CD4-positive, alpha-beta T cell (primary cell): ENCODE measurements around the gene ANKRD1. TPM values are rescaled to one million over a fixed set of nuclear protein-coding genes. Genes with fewer than 3 reads are reported as not detected.

Experiments
- ATAC-seq: fragments of 200-7000 bp; cut with Tn5 transposase; one replicate; pipeline ENCODE4 v1.10.0; 2022; ENCODE audit warnings: mild to moderate bottlenecking; ENCODE audit not compliant: poor library complexity
- CTCF ChIA-PET: fragments of 350-600 bp; sonication (Branson Sonifier 250); formaldehyde crosslinking; loops from one replicate; lab custom pipeline; 2021; ENCODE audit warnings: antibody characterized with exemption, inconsistent platforms; lab: Charles Lee
- POLR2A ChIA-PET: fragments of 350-600 bp; sonication (Branson Sonifier 250); formaldehyde crosslinking; loops from one replicate; lab custom pipeline; 2021; ENCODE audit warnings: antibody characterized with exemption, inconsistent platforms; lab: Charles Lee
- DNase-seq, 14 experiments: peaks; one replicate each; pipeline ENCODE4 v3.0.0-alpha.2; 2013 to 2020; ENCODE audit warnings: mixed read lengths in 2 of 14
- H3K27ac ChIP-seq, 2 donors: one replicate each; pipeline versions ENCODE4 v1.5.1 to v1.7.0; 2013; ENCODE audit warnings: low read length in 2 of 2, low read depth in 1 of 2, mild to moderate bottlenecking in 1 of 2
- H3K27me3 ChIP-seq, 2 experiments: 1 replicate in 1 of 2; 2 replicates in 1 of 2; pipeline versions ENCODE4 v1.6.1 to v1.7.0; 2013; ENCODE audit warnings: low read length in 2 of 2, control low read depth in 1 of 2, mild to moderate bottlenecking in 1 of 2, moderate library complexity in 1 of 2; ENCODE audit not compliant: insufficient read depth in 2 of 2, control insufficient read depth in 1 of 2
- H3K36me3 ChIP-seq: one replicate; pipeline ENCODE4 v1.6.1; 2013; ENCODE audit warnings: low read length, control low read depth; ENCODE audit not compliant: insufficient read depth
- H3K4me1 ChIP-seq: one replicate; pipeline ENCODE4 v1.6.1; 2013; ENCODE audit warnings: low read length, control low read depth; ENCODE audit not compliant: insufficient read depth
- H3K4me3 ChIP-seq: one replicate; pipeline ENCODE4 v1.5.1; 2013; ENCODE audit warnings: mild to moderate bottlenecking, low read length, moderate library complexity
- H3K9me3 ChIP-seq, 2 experiments: 1 replicate in 1 of 2; 2 replicates in 1 of 2; pipeline versions ENCODE4 v1.6.1 to v1.7.0; 2013; ENCODE audit warnings: low read length in 2 of 2, mild to moderate bottlenecking in 2 of 2, control low read depth in 1 of 2, moderate library complexity in 1 of 2; ENCODE audit not compliant: control insufficient read depth in 1 of 2, insufficient read depth in 1 of 2
- H3K27ac Mint-ChIP-seq: one replicate; pipeline ENCODE4 v1.8.0; 2020; ENCODE audit warnings: mixed read lengths
- H3K27me3 Mint-ChIP-seq: one replicate; pipeline ENCODE4 v1.8.0; 2021; ENCODE audit warnings: mixed read lengths
- H3K36me3 Mint-ChIP-seq: one replicate; pipeline ENCODE4 v1.8.0; 2021; ENCODE audit warnings: low read depth, mixed read lengths
- H3K4me1 Mint-ChIP-seq: one replicate; pipeline ENCODE4 v1.8.0; 2021; ENCODE audit warnings: low read depth, mixed read lengths
- H3K4me3 Mint-ChIP-seq: one replicate; pipeline ENCODE4 v1.8.0; 2020; ENCODE audit warnings: mild to moderate bottlenecking, mixed read lengths
- H3K9me3 Mint-ChIP-seq: one replicate; pipeline ENCODE4 v1.8.0; 2020; ENCODE audit warnings: mixed read lengths
- intact Hi-C, 2 experiments: fragments of 100-400 bp; cut with DNase I in 1 of 2; cut with micrococcal nuclease in 1 of 2; formaldehyde crosslinking; loops; one replicate each; pipeline versions ENCODE4 v1.15.1 to v1.9.0; 2023 to 2025; cut with DNase I, micrococcal nuclease
- total RNA-seq, 174 experiments: library from RNA in 2 of 174; stranded (reverse) in 2 of 174; gene quantifications; one replicate each; pipeline ENCODE4 v1.2.3 and lab custom pipeline; 2021 to 2026
- TF ChIP-seq, protein P1 (sequence below): fragments of 200-600 bp; IDR thresholded peaks from one replicate; pipeline ENCODE4 v1.8.0; 2022; ENCODE audit warnings: antibody characterized with exemption, mild to moderate bottlenecking

The ANKRD1 gene
- total RNA-seq, 2 experiments from 2014 or later = not detected

GRCh38 chr10:90879062-90879461 lies 41.8 kb downstream of the ANKRD1 start:
- CTCF ChIA-PET = interaction anchor here (0.6 to 1.8 kb wide), 7 partner anchors 10 to 756 kb away, joined by 3 to 8 read pairs (median 3); no protein-coding TSS in a partner anchor
- Mint-ChIP-seq H3K4me1 (peaks cover 4% of the 10 kb centered on the region), H3K27me3 (no peaks in the 10 kb centered on the region), H3K4me3 (no peak overlapping the region), H3K36me3 (peaks cover 83% of the 10 kb centered on the region), H3K27ac (no peak overlapping the region), H3K9me3 (no peaks in the 10 kb centered on the region)
- Histone ChIP-seq H3K27ac (no peak overlapping the region), H3K36me3 (peaks cover 56% of the 10 kb centered on the region), H3K4me3 (no peak overlapping the region), H3K9me3 (no peaks in the 10 kb centered on the region), H3K27me3 (no peaks in the 10 kb centered on the region), H3K4me1 (no peaks in the 10 kb centered on the region)
- intact Hi-C loops = loop anchor here (10.0 kb wide), 6 partner anchors 346 to 1416 kb away; partner anchors contain the start of genes BTAF1 (in 2 of the 2), CPEB3 (in 1 of the 2), KIF20B (in 1 of the 2) and MARCHF5 (in 1 of the 2)
- no peak for DNase-seq
- POLR2A ChIA-PET = interaction anchor here (0.6 to 1.9 kb wide), 3 partner anchors 7 to 155 kb away, joined by 4 to 7 read pairs (median 5); partner anchors contain the start of gene RPP30
- no peak for ATAC-seq
- TF ChIP-seq, protein P1, sequence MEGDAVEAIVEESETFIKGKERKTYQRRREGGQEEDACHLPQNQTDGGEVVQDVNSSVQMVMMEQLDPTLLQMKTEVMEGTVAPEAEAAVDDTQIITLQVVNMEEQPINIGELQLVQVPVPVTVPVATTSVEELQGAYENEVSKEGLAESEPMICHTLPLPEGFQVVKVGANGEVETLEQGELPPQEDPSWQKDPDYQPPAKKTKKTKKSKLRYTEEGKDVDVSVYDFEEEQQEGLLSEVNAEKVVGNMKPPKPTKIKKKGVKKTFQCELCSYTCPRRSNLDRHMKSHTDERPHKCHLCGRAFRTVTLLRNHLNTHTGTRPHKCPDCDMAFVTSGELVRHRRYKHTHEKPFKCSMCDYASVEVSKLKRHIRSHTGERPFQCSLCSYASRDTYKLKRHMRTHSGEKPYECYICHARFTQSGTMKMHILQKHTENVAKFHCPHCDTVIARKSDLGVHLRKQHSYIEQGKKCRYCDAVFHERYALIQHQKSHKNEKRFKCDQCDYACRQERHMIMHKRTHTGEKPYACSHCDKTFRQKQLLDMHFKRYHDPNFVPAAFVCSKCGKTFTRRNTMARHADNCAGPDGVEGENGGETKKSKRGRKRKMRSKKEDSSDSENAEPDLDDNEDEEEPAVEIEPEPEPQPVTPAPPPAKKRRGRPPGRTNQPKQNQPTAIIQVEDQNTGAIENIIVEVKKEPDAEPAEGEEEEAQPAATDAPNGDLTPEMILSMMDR = no peak

DNA sequence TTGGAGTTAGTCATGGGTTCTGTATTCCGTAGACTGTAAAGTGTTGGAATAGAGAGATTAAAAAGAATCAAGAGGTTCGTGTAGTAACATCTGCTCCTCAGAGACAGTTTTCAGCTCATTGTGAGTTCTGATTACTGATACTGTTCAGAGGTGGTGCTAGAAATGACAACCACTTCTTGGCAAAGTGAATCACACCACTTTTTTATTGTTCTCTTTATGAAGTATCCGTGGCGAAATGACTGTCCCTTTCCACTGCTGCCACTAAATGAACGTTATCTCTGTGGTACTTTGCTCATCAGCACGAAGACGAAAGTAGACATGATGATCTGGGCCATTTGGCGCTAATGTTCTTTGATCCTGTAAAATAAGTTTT lies 48.3 kb downstream of the ANKRD1 start:
- ChIA-PET CTCF (interaction anchor here (2.3 kb wide), 1 partner anchor 10 kb away, joined by 8 read pairs; no protein-coding TSS in a partner anchor), POLR2A (interaction anchor here (0.6 to 1.8 kb wide), 6 partner anchors 7 to 1171 kb away, joined by 3 to 7 read pairs (median 4); partner anchors contain the start of gene KIF20B)
- Histone ChIP-seq H3K9me3 (no peaks in the 10 kb centered on the region), H3K4me1 (peaks cover 16% of the 10 kb centered on the region), H3K36me3 (peaks cover 22% of the 10 kb centered on the region), H3K27ac (no peak overlapping the region), H3K27me3 (peaks cover 0 to 19% of the 10 kb centered on the region in 2 experiments), H3K4me3 (peak overlapping the region; percentile 95)
- intact Hi-C loops = loop anchor here (5.0 to 10.0 kb wide), 7 partner anchors 290 to 1422 kb away; partner anchors contain the start of genes BTAF1 (in 2 of the 2), CPEB3 (in 1 of the 2), KIF20B (in 1 of the 2) and MARCHF5 (in 1 of the 2)
- Mint-ChIP-seq H3K9me3 (no peaks in the 10 kb centered on the region), H3K27me3 (peaks cover 27% of the 10 kb centered on the region), H3K4me1 (peaks cover 38% of the 10 kb centered on the region), H3K36me3 (peaks cover 38% of the 10 kb centered on the region), H3K27ac (peak overlapping the region; percentile 84), H3K4me3 (peak overlapping the region; percentile 96)
- no peak for DNase-seq
- no peak for ATAC-seq
- TF ChIP-seq, protein P1 = no peak

DNA sequence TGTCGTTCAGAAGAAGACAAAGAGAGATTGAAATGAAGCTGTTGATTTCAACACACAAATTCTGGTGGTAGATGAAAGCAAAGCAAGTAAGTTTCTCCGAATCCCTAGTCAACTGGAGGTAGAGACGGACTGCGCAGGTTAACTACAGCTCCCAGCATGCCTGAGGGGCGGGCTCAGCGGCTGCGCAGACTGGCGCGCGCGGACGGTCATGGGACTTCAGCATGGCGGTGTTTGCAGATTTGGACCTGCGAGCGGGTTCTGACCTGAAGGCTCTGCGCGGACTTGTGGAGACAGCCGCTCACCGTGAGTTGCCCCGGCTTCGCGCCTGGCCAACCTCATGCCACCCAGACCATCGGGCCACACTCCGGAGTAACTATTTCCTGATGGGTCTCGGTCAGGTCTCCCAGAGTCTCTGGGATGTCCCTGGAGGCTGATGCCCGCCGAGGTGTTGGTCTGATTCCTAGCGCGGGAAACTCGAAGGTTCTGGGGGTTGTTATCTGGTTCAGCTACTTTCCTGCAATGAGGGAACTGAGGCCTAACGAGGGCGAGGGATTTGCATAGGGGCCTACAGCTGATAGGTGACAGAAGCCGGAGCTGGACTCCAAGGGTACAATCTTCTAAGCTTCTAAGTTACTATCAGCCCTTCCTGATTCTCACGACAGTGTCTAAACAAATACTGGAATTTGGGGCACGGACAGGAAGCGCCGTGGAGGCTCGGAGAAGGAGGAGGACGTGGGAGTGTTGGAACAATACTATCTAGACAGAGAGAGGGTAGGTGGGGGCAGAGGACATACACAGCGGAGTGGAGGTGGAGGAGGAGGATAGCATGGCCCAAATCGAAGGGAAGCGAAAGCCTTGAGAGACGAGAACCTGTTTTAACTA lies 48.9 kb downstream of the ANKRD1 start, which contains the start of gene RPP30:
TSS of gene RPP30 (plus strand) at position 209 of the 882 bp plus-strand sequence. CDS start at position 222, 13 bp downstream.
- peak within 1 kb of the TSS; percentile 31 to 46 for H3K27ac ChIP-seq
- peaks cover 16% of the 10 kb centered on the region for H3K36me3 ChIP-seq
- H3K27me3 ChIP-seq = peaks cover 0 to 22% of the 10 kb centered on the region in 2 experiments
- CTCF ChIA-PET = interaction anchor here (1.0 to 2.3 kb wide), 4 partner anchors 8 to 46 kb away, joined by 3 to 11 read pairs (median 6); partner anchors contain the start of gene HTR7
- Mint-ChIP-seq H3K9me3 (no peaks in the 10 kb centered on the region), H3K27me3 (peaks cover 33% of the 10 kb centered on the region), H3K27ac (peak within 1 kb of the TSS; percentile 84), H3K4me1 (peaks cover 38% of the 10 kb centered on the region), H3K4me3 (peak within 1 kb of the TSS; percentile 96), H3K36me3 (peaks cover 32% of the 10 kb centered on the region)
- POLR2A ChIA-PET = interaction anchor here (0.6 to 1.8 kb wide), 14 partner anchors 8 to 1419 kb away, joined by 3 to 7 read pairs (median 4); partner anchors contain the start of genes BTAF1, CPEB3, HTR7 and KIF20B
- no peaks in the 10 kb centered on the region for H3K9me3 ChIP-seq
- TF ChIP-seq, protein P1 = no peak
- H3K4me3 ChIP-seq = peak within 1 kb of the TSS; percentile 95
- peaks cover 16% of the 10 kb centered on the region for H3K4me1 ChIP-seq
- intact Hi-C loops = loop anchor here (1.0 to 10.0 kb wide), 9 partner anchors 121 to 1423 kb away; partner anchors contain the start of genes BTAF1 (in 2 of the 2), CPEB3 (in 1 of the 2), KIF20B (in 1 of the 2) and MARCHF5 (in 1 of the 2)
- ATAC-seq (peak; percentile 98), DNase-seq (peak; percentile 67 to 88 (median 74))
